ENCODE data around the gene TSPAN3.

The TSPAN3 gene

DNA sequence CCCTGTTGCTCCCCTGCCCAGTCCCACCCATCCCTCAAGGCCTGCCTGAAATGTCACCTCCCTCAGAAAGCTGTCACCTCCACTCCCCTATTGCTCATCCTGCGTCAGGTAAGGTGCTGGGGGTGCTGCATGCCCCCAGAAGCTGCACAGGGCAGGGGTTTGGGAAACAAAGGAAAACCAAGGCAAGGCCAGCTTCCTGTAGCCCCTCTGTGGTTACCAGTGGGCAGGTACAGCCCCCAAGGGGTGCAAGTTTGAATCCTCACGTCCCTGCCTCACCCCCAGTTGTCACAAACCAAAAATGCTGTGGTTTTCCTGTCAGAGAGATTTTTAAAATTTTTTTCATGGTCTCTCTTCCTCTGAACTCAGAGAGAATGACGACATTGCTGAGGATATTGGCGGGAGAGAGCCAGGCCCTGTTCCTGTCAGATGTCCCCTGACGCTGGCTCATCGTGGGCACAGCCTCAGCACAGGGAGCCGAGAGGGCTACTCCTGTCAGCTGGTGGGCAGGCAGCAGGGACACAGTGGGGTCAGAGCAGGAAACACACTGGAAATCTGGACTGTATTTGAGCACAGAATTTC is 49.0 kb downstream of the TSPAN3 start:
- no peak for DNase-seq

DNA sequence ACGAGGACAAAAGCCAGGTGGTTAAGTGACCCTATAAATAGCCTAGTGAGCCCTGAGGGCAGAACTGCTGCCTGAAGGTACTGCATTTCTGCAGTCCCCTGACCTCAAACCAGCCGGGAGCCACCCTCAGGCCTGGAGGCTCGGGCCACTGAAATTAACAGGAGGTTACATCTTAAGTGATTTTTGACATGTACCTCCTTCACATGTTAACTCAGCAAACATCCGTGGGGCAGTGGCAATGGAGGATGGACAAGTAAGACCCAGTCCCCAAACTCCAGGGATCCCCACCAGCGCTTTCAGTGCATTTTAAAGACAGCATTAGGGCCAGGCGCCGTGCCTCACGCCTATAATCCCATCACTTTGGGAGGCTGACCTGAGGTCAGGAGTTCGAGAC is 49.8 kb downstream of the TSPAN3 start:
- no peak for DNase-seq

DNA sequence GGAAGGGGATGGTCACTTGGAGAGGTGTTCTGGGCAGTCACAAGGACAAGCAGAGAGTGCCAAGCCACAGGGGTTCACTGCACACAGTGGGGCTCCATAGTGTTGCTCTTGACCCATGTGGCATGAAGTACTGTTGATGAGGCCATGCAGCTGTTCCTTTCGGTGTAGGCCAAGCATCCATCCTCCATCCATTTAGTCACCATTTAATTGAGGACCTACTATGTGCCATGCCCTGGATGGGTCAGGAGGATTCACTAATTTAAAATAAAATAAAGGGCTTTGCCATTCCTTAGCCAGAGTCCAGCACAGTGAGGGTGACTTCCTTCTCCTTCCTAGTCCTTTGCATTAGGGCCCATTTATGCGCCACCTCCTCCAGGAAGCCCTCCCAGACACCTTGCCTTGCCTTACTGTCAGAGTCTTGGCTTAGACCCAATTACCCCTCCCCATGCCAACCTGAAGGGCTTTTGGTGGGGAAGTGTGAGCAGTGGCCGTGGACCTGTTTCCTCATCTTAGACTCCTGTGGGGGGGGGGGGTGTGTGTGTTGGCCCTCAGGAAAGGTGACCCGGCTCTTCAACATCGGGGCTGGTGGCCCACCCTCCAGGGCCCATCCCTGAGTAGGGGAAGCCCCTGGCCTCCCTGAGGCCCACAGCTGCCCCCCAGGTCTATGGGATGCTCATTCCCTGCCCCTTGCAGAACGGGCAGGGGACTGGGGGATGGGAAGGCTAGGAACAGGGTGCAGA is 50.4 kb downstream of the TSPAN3 start:
- no peak for DNase-seq

DNA sequence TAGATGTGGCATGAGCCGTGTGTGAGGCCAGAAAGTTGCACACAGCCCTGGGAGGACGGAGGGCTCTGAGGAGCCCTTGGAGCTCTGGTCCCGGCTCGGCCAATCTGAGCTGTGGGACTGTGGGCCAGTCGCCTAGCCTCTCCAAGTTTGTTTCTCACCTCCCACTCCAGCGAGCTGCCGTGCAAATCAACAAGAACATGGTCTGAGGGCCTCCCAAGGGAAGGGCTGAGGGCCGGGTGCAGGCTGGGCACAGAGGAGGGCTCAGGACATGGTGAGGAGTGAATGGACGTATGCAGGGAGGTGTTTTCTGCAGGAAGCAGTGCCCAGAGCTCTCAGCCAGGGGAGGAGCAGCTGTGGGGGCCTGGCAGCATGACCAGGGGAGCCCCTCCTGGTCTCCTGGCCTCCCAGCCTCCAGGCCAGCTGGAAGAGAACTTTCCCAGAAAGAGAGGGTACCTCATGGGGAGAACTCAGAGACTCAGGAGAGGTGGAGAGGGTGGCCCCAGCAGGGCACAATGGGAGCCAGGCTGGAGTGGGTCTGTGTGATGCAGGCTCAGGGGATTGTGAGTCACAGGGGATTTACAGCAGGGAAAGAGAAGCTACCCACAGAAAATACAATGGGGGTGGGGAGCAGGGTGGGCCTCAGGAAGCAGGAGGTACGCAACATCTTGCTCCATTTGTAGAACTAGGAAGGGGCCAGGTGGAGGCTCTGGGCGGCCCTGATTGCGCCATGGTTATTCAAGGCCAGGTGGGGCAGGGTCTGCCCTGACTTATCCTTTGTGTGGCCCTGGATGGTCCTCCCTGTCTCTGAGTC is 51.2 kb downstream of the TSPAN3 start:
- DNase-seq = no peak

DNA sequence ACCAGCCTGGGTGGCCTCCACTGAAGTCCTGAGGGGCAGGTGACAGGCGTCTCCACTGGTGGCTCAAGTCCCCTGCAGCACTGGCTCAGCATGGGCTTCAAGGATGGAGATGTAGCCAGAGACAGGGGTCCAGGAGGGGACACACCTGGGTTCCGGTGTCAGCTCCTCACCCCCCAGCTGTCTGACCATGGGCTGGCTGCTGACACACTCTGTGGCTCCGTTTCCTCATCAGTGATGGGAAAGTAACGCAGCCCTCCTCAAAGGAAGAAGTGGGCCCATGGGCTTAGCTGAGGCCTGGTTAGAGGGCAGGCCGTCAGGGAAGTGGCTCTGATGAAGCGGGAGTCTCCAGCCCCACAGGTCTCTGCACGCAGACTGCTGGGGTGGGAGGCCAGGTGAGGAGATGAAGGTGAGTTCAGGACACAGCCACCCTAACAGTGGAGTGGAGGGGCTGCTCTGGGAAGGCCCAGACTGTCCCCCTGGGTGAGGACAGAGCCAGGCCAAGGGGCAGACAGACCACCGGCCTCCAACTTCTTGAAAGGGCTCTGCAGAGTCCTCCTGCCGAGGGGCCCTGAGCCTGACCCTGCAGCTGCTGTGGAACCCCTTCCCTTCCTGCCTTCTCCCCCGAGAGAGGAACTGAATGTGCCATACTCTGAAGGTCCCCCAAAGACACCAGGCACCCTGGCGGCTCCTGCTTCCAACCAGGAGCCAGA is 52.0 kb downstream of the TSPAN3 start:
- DNase-seq = no peak

DNA sequence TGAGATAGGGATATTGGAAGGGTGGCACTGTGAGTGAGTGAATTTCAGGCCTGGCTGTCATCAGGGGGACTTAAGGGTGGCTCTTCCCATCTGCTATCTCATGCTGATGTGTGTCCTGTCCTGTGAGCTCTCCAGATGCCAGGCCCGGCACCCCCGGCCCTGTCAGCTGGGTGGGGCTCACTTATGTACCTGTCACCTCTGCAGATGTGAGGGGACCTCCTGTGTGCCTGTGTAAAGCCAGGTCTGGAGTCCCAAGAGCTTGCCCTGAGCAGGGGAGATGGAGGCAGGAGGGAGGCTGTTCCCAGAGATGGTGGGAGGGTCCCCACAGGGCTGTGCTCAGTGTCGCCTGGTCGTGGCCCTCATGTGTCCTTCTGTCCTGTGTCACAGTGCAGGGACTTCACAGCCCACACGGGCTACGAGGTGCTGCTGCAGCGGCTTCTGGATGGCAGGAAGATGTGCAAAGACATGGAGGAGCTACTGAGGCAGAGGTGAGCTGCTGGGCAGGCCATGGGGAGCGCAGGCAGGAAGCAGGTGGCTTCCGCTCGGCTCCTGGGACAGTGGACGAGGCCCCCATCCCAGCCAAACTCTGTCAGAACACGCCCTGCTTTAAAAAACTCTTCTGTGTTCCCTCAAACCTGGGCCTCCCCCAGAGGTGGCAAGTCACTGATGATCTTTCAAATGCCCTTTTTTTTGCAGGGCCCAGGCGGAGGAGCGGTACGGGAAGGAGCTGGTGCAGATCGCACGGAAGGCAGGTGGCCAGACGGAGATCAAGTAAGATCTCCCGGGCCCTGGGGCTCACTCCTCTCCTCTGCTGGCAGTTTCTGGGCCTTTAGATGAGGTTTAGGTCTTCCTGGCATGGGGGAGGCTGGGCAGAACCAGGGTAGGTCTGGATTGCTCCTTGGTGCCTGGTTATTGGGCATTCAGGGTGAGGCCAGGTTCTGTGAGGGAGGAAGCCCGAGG is 52.9 kb downstream of the TSPAN3 start:
- DNase-seq = no peak

DNA sequence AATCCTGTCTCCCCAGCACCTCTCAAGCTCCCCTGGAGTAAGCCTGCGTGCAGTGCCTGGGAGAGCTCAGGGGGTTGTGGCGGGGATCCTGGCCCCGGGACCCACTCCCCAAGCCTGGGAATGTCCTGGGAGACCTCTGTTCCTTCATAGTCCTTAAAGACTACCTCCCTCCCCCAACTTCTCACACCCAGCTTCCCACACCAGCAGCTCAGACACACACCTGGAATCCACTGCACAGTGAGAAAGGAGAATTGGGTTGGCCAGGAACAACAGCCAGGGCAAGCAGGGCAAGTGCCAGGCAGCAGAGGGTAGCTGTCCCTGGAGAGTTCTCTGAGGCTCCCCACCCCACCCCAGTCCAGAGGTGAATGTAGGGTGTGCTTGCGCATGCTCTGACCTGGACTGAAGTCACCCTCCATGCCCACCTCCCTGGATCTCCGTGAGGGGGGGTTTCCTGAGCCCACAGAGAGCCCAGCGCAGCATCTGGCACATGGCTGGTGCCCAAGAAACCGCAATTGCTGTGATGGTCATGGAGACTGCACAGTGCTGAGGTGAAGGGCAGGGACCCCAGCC is 53.7 kb downstream of the TSPAN3 start:
- no peak for DNase-seq

DNA sequence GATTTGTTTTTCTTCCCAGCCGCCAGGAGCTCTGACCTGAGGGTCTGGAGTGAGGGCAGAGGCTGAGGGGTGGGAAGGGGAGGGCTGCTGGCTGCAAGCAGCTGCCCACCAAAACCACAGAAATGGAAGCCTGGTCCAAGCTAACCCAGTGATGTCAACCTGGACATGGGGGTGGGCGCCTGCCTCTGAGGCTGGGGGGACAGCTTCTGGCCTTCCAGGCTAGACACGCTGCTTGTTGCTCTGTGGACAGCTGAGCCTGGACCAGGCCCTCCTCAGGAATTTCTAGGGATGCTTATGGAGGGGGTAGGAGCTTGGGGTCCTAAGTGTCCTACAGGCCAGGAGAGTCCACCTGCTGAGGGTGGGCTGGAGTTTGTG is 54.6 kb downstream of the TSPAN3 start:
- no peak for DNase-seq

DNA sequence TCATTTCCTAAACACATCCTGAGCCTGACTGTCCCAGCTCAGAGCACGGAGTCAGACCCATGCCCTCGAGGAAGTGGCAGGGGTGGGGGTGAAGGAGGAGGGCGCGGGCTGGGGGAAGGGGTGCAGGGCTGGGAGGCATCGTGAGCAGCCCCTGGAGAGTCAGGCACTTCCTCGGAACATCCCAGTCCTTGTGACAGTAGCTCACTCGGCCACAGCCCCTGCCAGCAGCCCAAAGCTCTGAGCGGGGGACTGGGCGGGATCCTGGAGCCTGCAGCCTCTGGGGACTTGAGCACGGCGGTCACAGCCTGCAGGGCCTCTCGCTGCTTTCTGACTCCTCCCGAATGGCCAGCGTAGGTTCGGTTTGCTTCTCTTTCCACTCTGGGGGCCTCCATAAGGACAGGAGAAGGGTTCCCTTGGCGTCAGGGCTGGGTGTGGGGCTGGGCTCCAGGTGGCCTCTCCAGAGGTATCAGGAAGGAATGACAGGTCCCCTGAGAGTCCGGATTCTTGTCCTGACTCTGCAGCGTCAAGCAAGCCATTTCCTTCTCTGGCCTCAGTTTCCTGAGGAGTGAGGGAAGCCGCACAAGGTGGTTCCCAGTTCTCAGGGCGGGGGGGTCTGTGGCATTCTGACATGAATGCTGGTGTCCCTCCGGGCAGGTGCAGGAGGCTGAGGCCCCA is 55.1 kb downstream of the TSPAN3 start:
- DNase-seq = no peak

DNA sequence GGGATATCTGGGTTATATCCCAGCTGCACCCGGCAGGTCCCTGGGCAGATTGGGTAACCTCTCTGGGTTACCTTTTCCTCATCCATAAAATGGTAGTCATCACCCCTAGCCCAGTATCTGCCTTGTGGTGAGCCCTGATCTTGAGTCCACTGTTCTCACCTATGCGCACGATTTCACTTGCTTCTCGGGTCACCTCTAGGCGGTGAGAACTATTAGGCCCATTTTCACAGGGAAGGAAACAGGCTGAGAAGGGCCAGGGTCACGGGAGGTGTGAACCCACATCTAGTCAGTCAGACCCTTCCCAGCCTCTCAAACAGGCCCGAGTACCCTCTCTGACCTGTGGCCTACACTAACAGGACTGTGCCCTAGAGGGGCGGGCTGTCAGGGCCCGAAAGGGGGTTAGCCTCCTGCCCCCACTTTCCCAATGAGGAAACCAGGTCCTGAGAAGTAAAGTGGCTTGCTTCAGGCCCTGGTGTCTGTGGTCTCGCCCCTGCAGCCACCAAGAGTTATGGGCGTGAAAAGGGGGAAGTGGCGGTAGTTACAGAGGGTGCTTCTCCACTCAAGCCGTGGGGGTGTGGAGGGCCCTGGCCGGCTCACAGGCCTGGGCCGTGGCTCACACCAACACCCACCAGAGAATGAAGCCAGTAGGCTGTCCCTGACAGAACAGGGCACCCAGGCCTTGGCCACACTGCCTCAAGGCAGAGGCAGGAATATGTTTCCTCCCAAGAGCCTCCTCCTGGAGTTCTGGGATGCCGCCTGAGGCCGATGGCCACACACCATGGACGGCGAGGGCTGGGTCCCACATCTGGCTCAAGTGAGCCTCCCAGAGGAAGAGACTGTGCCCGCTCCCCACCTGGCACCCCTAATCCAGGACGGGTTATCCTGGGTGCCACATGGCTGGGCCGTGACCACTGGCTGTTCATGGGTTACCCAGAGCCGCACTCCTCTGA is 56.5 kb downstream of the TSPAN3 start:
- DNase-seq = no peak

DNA sequence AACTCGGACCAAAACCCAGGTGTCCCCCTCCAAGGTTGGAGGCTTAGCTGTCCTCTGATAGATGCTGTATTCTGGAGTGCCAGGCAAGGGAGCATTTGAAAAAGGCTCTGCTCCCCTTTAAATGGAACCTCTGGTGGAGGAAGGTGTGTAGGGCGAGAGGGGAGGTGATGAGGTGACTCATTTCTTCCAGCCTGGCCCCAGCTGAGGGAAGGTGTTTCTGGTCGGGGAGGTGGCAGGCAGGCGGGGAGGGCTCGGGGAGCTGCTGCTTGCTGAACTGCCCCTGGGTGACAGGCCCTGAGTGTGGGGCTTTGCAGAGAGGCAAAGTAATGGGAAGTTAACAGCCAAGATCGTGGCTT is 57.2 kb downstream of the TSPAN3 start:
- no peak for DNase-seq

DNA sequence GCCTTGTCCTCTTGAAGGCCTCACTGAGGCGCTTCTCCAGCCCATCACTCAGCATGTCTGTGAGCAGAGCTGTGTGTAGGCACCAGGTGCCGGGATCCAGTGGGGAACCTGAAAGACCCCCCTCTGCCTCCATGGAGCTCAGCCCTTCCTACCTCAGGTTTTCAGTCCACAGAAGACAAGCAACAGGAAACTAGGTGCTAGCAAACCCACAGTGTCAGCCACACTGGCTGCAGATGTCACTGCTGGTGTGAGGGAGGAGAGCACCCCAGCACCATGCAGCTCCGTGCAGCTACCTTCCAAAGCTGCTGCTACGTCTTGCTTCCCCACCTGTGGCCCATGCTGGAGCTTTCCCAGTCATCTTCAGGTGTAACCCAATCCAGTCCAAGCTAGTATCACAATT is 58.0 kb downstream of the TSPAN3 start:
- DNase-seq = no peak

DNA sequence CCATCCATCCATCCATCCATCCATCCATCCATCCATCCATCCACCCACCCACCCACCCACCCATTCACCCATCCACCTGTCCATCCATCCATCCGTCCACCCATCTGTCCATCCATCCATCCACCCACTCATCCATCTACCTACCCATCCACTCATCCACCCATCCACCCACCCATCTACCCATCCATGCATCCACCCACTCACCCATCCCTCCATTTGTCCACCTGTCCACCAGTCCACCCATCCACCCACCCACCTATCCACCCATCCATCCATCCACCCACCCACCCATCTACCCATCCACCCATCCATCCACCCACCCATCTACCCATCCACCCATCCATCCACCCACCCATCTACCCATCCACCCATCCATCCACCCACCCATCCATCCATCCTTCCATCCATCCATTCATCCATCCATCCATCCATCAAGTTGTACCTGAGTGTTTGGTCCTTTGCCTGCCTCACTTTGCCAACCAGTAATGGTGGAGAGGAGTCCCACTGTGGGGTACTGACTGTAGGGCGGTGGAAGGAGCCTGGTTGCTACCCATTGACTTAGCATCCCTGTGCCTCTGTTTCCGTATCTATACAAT is 58.7 kb downstream of the TSPAN3 start:
- DNase-seq = no peak

DNA sequence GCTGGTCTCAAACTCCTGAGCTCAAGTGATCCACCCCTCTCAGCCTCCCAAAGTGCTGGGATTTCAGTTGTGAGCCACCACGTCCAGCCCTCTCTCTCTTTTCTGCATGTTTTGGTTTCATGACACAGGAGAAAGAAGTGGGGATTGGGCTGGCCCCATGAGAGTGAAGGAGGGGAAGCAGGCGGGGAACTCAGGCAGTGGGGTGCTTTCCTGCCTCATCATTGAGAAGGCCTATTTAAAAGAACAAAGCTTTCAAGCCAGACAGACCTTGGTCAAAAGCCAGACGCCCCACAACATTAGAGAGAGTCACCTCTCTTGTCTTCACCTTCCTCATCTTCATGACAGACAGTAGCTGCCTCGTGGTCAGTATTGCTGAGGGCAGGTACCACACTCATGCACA is 60.1 kb downstream of the TSPAN3 start:
- no peak for DNase-seq

DNA sequence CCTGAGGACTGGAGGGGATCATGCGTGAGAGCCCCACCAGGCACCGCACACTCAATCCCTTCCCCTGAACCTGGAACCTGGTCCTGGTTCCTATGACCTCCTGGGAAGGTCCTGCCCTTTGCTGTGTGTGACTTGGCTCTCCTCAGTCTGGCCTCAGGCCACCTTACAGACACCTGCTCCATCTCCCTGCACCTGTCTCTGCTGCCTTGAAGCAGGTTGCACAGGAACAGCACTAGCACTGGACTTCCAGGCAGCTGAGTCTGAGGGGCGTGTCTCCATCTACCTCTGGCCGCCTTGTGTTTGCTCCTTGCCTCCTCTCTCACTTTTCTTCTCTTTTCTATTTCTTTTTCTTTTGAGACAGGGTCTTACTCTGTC is 60.6 kb downstream of the TSPAN3 start:
- DNase-seq = no peak

DNA sequence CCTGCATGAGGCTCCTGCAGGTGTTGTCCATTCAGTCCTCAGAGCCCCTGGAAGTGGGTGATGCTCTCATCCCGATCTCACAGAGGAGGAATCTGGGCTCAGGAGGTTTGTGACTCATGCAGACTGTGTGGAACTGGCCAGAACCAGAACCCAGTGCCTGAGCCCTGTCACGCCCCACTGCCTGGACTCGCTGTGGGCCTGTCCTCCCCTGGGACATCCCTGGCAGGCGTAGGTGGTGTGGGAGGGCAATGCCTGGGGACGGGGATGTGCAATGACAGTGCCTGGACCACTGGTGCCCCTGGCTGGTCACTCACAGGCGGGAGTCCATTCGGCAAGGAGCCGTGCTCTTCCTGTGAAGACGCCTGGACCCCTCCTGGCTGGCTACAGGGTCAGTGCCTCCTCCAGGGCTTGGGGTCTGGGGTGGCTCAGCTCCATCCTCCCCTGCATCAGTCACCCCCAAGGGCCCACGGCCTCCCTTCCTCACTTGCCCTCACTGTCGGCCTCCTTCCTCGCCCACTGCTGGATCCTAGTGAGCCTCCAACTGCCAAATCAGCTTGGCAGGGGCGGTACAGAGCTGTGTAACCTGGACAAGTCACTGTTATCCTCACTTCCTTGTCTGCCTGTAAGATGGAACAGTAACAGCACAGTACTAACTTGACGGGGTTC is 61.1 kb downstream of the TSPAN3 start:
- no peak for DNase-seq

DNA sequence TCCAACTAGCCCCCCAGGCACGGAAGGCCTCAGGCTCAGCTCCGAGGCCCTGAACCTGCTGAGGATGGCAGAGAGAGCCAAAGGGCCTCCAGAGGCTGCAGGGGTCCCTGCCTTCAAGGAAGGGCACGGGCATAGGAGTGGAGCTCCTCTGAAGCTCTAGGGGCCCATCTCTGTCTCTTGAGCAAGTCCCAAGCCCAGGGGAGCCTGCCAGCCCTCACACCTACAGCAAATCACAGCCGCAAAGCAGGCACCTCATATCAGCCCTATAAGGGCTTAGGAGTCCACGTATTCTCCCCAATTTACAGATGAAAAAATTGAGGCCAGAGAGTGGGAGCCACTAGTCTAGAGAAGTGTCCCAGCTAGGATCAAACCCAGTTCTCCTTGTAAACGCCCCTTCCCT is 61.7 kb downstream of the TSPAN3 start:
- DNase-seq = no peak

DNA sequence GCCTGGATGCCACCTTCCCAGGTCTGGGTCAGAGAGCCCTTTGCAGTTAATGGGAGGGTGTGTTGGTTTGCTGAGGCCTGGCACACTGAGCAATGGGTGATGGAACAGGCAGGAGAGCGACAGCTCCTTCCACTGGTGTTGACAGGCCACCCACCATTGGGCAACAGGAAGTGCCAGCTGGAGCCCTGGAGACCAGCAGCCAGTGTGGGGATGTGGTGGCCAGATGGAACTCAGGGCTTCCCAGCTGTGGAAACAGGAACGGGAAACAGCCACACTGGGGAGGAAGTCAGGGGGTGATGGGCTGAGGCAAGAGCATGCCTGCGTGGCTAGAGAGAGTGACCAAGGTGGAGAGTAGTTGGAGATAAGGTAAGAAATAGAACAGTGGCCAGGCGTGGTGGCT is 66.7 kb downstream of the TSPAN3 start:
- no peak for DNase-seq
